ENCODE measurements around the gene RNASE11.
"Not testable (repeated sequence)": the region's sequence is repeated elsewhere in the genome, so short reads cannot be mapped to it uniquely, and the experiment has no call there.

RNASE11 gene
- total RNA-seq: 0 reads per million in 2 donors

GRCh38 chr14:20587489-20588154 is at the start of gene RNASE11:
Gene RNASE11 (minus strand): TSS chr14:20588001.
- DNase-seq: no peak

- DNase-seq: no peak
Measured at GRCh38 chr14:20632831-20633691, 45.3 kb upstream of the RNASE11 start.

DNA sequence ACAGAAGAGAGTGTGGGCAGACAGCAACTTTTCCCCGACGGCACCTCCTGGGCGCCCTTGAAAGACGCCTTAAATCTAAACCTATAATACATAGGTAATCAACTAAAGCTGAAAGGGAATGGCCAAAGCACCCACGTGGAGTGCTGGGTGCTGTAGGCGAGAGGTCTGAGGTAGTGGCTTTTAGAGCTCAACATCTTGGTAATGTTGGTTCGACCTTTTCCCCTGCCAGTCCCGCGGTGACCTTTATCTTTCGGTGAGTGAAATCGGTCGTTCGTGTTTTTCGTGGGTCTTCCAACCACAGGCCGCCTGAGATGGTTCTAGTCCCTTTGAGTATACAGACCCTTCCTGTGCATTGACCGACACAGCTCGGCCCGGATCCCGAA is 44.6 kb upstream of the RNASE11 start:
- no peak for DNase-seq

DNA sequence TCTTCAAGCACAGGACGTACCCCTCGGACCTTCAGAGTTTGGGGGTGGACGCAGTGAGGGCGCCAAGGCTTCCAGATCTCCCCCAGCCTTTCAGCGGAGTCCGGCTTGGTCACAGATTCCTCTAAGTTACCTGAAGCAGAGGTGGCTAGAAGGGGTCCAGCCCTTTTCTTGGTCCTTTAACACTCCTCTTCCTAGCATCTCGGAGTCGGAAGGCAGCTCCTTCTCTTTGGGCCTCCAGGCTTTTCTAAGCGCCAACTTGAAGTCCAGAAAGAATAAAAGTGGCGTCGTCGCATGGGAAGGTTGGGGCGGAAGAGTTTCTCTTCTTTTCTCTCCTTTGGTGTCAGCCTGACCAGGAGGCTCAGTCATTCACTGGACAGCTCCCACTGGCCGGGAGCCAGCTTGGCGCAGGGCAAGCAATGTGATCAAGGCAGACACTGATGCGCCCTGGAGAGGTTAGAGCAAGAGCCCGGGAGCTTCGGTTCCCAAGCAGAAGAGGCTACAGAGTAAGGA is 44.1 kb upstream of the RNASE11 start:
- DNase-seq: no peak

DNA sequence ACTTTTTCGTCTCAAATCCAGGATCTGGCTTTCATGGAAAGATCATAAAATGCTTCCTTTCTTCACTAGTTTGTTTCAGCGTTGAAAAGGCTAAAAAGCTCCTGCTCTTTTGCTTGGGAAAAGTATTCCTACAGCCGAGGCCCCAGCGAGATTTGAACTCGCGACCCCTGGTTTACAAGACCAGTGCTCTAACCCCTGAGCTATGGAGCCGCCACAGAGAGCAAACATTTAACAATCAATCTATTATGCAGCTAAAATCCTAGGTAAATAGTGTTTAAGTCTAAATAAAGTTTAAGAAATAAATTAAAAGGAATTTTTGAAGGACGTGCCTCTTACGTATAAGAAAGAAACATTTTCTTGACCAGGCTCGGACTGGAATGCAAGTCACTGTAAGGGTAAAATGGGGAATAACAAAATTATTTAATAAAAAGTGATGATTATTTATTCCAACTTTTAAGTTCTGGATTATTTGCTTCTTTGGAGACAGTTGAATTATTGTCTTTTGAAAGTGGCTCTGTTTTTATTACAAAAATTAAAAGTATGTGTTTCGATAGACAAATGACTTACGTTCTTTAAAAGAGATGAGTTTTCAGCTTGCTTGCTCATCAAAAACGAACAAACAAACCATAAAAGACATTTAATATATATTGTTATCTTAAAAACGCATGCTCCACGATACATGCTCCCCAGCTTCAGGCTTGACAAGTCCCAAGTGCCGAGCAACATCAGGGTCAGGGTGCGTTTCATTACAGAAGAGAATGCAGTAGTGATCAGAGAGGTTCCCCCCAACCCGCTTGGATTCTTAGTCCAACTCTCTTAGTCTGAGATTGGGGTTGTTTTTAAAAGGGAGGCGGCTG is 43.5 kb upstream of the RNASE11 start:
- no peak for DNase-seq

GRCh38 chr14:20630340-20631022 is 42.7 kb upstream of the RNASE11 start:
- DNase-seq: no peak

DNA sequence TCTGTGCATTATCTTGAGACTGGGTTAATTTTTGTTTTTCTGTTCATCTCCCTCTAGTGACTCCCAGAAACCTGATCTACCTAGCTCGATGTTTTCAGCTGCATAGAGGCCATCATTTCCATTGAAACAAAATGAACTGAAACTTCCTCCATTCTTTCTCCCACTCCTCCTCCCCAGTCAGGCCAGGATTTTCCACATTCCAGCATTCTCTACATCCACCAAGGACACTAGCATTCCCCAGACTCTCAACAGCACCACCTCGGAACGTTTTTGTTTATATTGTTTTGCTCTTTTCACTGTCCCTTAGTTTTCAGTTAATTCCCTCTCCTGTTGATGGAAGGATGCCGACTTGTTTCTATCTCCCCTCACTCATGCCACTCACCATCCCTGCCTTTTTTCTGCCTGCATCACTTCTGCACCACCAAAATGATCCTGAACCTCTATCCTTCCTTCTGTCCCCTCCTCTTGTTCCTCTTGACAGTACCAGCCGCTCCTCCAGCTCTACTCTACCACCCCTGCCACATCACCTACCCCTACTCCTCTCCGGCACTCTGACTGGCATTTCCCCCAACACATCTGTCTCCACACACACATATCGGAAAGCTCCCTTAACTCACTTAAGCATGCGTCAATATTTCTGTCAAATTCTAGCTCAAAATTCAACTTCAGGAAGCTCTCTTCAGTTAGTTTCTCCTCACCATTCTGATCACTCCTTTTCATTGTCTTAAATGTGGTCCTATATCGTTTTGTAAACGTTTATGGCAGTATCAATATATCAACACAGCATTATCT is 40.5 kb upstream of the RNASE11 start:
- DNase-seq: no peak

- no peak for DNase-seq
Measured at GRCh38 chr14:20627346-20628027, 39.7 kb upstream of the RNASE11 start.

DNA sequence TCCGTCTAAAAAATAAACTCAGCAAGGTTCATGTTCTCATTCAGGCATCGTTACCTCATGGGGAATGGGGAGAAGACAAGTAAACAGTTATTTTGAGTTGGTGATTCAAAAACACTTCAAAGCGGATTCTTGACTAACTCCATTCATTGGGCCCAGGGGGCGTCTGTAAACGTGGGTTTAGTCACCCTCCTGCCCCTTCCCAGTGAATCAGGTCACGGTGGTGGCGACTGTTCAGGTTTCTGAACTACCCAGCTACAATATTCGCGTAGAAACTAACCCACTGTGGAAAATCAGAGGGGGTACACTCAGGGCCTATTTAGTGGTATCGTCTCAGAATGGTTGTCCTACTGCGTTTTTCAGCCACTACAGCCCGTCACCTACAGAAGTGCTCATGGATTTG is 38.5 kb upstream of the RNASE11 start:
- DNase-seq: no peak

DNA sequence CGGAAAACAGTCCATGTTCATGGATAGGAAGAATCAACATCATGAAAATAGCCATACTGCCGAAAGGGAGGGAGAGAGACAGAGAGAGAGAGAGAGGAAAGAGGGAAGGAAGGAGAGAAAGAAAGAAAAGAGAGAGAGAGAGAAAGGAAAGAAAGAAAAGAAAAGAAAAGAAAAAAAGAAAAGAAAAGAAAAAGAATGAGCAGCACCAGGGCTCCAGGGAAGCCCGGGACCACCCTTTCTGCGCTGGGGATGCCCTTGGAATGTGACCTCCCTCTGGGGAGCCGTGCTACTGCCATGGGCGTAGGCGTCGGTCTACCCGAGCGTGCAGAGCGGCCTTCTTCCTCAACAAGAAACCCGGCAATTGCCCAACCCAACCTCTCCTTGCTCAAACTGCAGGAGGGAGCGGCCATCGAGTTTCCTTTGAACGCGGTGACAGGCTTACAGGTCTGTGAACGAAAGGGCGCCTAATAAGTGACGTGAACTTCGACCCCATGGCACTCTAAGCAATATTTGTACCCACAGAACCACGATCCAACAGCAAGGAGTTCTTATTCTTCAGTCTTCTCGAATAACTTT is 36.8 kb upstream of the RNASE11 start:
- no peak for DNase-seq

DNA sequence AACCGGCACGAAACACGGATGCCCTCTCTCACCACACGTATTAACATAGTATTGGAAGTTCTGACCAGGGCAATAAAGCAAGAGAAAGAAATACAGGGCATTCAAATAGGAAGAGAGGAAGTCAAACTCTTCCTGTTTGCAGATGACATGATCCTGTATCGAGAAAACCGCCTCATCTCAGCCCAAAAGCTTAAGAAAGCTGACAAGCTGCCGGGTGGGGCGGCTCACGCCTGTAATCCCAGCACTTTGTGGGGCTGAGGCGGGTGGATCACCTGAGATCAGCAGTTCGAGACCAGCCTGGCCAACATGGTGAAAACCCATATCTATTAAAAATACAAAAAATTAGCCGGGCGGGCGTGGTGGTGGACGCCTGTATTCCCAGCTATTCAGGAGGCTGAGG is 36.0 kb upstream of the RNASE11 start:
- no peak for DNase-seq

- DNase-seq: no peak
Measured at GRCh38 chr14:20622816-20623291, 35.1 kb upstream of the RNASE11 start.

DNA sequence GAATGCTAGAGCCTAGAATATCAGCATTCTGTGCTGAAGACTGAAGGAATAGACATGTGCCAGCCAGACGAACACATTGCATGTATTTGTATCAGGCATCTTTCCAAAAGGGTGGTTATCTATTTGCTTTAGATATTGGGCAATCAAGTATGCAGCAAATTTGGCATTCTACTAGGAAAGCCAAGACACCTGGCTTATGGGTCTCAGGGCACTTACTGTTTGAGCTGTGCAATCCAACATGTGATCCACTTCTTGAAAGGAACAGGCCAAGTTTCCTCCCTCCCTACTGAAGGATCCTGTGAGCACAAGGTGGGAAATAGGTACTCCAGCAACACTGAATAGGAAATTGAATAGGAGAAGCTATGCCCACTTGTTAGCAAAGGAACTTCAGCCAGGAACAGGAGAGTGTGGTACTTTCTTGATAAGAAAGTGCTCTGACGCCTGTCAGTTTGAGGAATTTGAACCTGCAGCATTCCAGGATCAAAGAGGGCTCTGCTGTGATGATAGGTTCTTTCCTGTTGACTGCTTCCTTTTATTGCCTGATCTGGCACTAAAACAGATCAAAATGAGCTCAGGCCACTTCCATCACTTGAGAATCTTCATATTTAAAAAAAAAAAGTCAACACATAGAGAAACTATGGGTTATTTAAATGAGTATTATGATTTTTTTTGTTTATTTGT is 33.1 kb upstream of the RNASE11 start:
- DNase-seq: no peak

DNA sequence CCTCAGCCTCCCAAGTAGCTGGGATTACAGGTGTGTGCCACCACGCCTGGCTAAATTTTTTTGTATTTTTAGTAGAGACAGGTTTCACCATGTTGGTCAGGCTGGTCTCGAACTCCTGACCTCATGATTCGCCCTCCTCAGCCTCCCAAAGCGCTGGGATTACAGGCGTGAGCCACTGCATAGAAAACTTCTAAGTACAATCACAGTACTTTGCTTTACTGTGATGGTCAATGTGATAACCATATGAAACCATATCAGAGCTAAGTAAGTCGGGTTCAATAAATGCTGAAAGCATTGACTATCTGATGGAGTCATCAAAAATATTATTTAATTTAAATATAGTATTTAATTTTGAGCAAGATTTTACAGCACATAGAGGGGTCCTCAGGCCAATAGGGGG is 31.9 kb upstream of the RNASE11 start:
- DNase-seq: not testable (repeated sequence)

- DNase-seq: no peak
Measured at GRCh38 chr14:20618271-20618749, 30.5 kb upstream of the RNASE11 start.

- DNase-seq: no peak
Measured at GRCh38 chr14:20617138-20618003, 29.6 kb upstream of the RNASE11 start.

DNA sequence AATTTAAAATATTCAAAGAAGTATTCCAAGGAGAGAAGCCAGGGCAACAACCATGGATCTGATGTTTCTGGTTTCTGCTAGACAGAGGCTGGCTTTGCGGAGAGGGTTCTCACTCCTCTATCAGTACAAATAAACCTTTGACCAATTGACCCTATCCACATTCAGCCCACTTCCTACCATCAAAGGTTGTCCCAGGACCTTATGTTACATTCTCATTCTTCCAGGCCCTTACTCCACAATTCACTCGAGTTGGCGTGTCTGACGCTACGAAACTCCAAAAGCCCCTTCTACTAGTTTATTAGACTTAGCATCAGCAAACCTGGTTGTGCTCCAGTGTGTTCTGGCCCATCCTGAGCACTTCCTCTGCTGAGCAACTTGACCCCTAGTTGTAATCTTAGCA is 28.2 kb upstream of the RNASE11 start:
- DNase-seq: no peak

- DNase-seq: no peak
Measured at GRCh38 chr14:20614038-20614840, 26.4 kb upstream of the RNASE11 start.
